Loucy (cell line): Measurements from ENCODE around the gene TADA1.

Source experiments
- EZH2phosphoT487 ChIP-seq: fragments of 200-600 bp; IDR thresholded peaks from 2 replicates; pipeline ENCODE4 v1.6.1; 2018; ENCODE audit warnings: antibody characterized with exemption, mild to moderate bottlenecking, moderate library complexity, borderline replicate concordance
- TF ChIP-seq, protein P1 (sequence below): fragments of 200-600 bp; sonication (generic); conservative IDR thresholded peaks from 2 replicates; pipeline ENCODE4 v1.5.1; 2014; ENCODE audit warnings: mild to moderate bottlenecking, antibody characterized with exemption, low read length

- TF ChIP-seq, protein P1, sequence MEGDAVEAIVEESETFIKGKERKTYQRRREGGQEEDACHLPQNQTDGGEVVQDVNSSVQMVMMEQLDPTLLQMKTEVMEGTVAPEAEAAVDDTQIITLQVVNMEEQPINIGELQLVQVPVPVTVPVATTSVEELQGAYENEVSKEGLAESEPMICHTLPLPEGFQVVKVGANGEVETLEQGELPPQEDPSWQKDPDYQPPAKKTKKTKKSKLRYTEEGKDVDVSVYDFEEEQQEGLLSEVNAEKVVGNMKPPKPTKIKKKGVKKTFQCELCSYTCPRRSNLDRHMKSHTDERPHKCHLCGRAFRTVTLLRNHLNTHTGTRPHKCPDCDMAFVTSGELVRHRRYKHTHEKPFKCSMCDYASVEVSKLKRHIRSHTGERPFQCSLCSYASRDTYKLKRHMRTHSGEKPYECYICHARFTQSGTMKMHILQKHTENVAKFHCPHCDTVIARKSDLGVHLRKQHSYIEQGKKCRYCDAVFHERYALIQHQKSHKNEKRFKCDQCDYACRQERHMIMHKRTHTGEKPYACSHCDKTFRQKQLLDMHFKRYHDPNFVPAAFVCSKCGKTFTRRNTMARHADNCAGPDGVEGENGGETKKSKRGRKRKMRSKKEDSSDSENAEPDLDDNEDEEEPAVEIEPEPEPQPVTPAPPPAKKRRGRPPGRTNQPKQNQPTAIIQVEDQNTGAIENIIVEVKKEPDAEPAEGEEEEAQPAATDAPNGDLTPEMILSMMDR = no peak
- no peak for TF ChIP-seq EZH2phosphoT487
Measured at GRCh38 chr1:166849135-166849534, 26.9 kb downstream of the TADA1 start.
